IgD-negative memory B cell (primary cell): ENCODE results near the gene CAPZB. TPM values are rescaled to one million over a fixed set of nuclear protein-coding genes. Genes with fewer than 3 reads are reported as not detected.

ENCODE experiments used
- H3K27ac Mint-ChIP-seq, 3 donors: one replicate each; pipeline ENCODE4 v1.8.0; 2020 to 2022; ENCODE audit warnings: mild to moderate bottlenecking in 3 of 3, mixed read lengths in 3 of 3, moderate library complexity in 1 of 3
- H3K27me3 Mint-ChIP-seq: one replicate; pipeline ENCODE4 v1.8.0; 2021; ENCODE audit warnings: mixed read lengths
- H3K36me3 Mint-ChIP-seq: one replicate; pipeline ENCODE4 v1.8.0; 2020; ENCODE audit warnings: mild to moderate bottlenecking, mixed read lengths
- H3K4me1 Mint-ChIP-seq, 3 donors: one replicate each; pipeline ENCODE4 v1.8.0; 2020 to 2022; ENCODE audit warnings: mixed read lengths in 3 of 3, mild to moderate bottlenecking in 1 of 3
- H3K4me3 Mint-ChIP-seq, 4 donors: one replicate each; pipeline ENCODE4 v1.8.0; 2020 to 2022; ENCODE audit warnings: mild to moderate bottlenecking in 4 of 4, mixed read lengths in 4 of 4, moderate library complexity in 3 of 4
- H3K9me3 Mint-ChIP-seq, 3 donors: one replicate each; pipeline ENCODE4 v1.8.0; 2020 to 2021; ENCODE audit warnings: mixed read lengths in 3 of 3, mild to moderate bottlenecking in 1 of 3
- polyA plus RNA-seq: library from polyadenylated mRNA; unstranded; fragments of 300-500 nt; fragmentation: Illumina TruSeq; gene quantifications from one replicate; pipeline ENCODE4 v1.2.3, GENCODE V29; 2021

The CAPZB gene
- polyA plus RNA-seq, 1 donor from 2014 or later: 419 TPM

- no peak overlapping the region for H3K4me3 Mint-ChIP-seq
- H3K4me1 Mint-ChIP-seq: peaks cover 27 to 47% (median 34%) of the 10 kb centered on the region in 3 donors
- no peaks in the 10 kb centered on the region for H3K27me3 Mint-ChIP-seq
- H3K27ac Mint-ChIP-seq: peak overlapping the region in 1 of 3 donors; percentile 39
- H3K9me3 Mint-ChIP-seq: no peaks in the 10 kb centered on the region
- H3K36me3 Mint-ChIP-seq: peaks cover 4% of the 10 kb centered on the region
These were observed 88.0 kb downstream of the CAPZB start for GRCh38 chr1:19397217-19397945.

- Mint-ChIP-seq H3K9me3 (no peaks in the 10 kb centered on the region), H3K36me3 (peaks cover 4% of the 10 kb centered on the region), H3K27ac (no peak overlapping the region), H3K4me1 (peaks cover 35 to 49% (median 40%) of the 10 kb centered on the region in 3 donors), H3K27me3 (no peaks in the 10 kb centered on the region), H3K4me3 (no peak overlapping the region)
These were observed 89.1 kb downstream of the CAPZB start for GRCh38 chr1:19396280-19396679.

GRCh38 chr1:19395678-19396192 is 89.6 kb downstream of the CAPZB start:
- no peaks in the 10 kb centered on the region for H3K9me3 Mint-ChIP-seq
- peak overlapping the region in 1 of 3 donors; percentile 87 for H3K27ac Mint-ChIP-seq
- H3K36me3 Mint-ChIP-seq: peaks cover 4% of the 10 kb centered on the region
- H3K27me3 Mint-ChIP-seq: no peaks in the 10 kb centered on the region
- peaks cover 36 to 50% (median 46%) of the 10 kb centered on the region in 3 donors for H3K4me1 Mint-ChIP-seq
- peak overlapping the region in 1 of 4 donors; percentile 26 for H3K4me3 Mint-ChIP-seq

GRCh38 chr1:19393046-19393445 is 92.3 kb downstream of the CAPZB start:
- Mint-ChIP-seq H3K36me3 (peaks cover 3% of the 10 kb centered on the region), H3K4me3 (peak overlapping the region in 3 of 4 donors; percentile 39 to 92 (median 82))

GRCh38 chr1:19392221-19392620 is 93.1 kb downstream of the CAPZB start:
- Mint-ChIP-seq H3K4me3 (peak overlapping the region; percentile 21 to 92 (median 70)), H3K27me3 (no peaks in the 10 kb centered on the region), H3K9me3 (no peaks in the 10 kb centered on the region), H3K27ac (peak overlapping the region; percentile 82 to 97 (median 91)), H3K4me1 (peaks cover 45 to 54% (median 54%) of the 10 kb centered on the region in 3 donors), H3K36me3 (peaks cover 3% of the 10 kb centered on the region)

More at GRCh38 chr1:19393046-19393445, 92.3 kb downstream of the CAPZB start:
- Mint-ChIP-seq H3K4me1 (peaks cover 45 to 50% (median 49%) of the 10 kb centered on the region in 3 donors), H3K27me3 (no peaks in the 10 kb centered on the region), H3K27ac (peak overlapping the region; percentile 82 to 88 (median 87)), H3K9me3 (no peaks in the 10 kb centered on the region)

GRCh38 chr1:19391596-19391981 is 93.8 kb downstream of the CAPZB start:
- peak overlapping the region; percentile 82 to 97 (median 91) for H3K27ac Mint-ChIP-seq
- peaks cover 43 to 58% (median 54%) of the 10 kb centered on the region in 3 donors for H3K4me1 Mint-ChIP-seq
- no peaks in the 10 kb centered on the region for H3K27me3 Mint-ChIP-seq
- H3K4me3 Mint-ChIP-seq: peak overlapping the region; percentile 80 to 95 (median 87)
- peaks cover 3% of the 10 kb centered on the region for H3K36me3 Mint-ChIP-seq
- no peaks in the 10 kb centered on the region for H3K9me3 Mint-ChIP-seq

- peak overlapping the region; percentile 73 to 97 (median 91) for H3K27ac Mint-ChIP-seq
- H3K4me1 Mint-ChIP-seq: peaks cover 43 to 58% (median 53%) of the 10 kb centered on the region in 3 donors
- no peaks in the 10 kb centered on the region for H3K9me3 Mint-ChIP-seq
- peaks cover 3% of the 10 kb centered on the region for H3K36me3 Mint-ChIP-seq
- peak overlapping the region; percentile 80 to 95 (median 87) for H3K4me3 Mint-ChIP-seq
- no peaks in the 10 kb centered on the region for H3K27me3 Mint-ChIP-seq
These were observed 94.3 kb downstream of the CAPZB start for GRCh38 chr1:19390901-19391595.

GRCh38 chr1:19390166-19390850 is 95.0 kb downstream of the CAPZB start:
- Mint-ChIP-seq H3K27ac (peak overlapping the region; percentile 86 to 97 (median 91)), H3K27me3 (no peaks in the 10 kb centered on the region), H3K9me3 (no peaks in the 10 kb centered on the region), H3K4me1 (peaks cover 39 to 58% (median 46%) of the 10 kb centered on the region in 3 donors), H3K36me3 (peaks cover 3% of the 10 kb centered on the region), H3K4me3 (peak overlapping the region in 3 of 4 donors; percentile 82 to 95 (median 92))

- Mint-ChIP-seq H3K36me3 (no peaks in the 10 kb centered on the region), H3K9me3 (no peaks in the 10 kb centered on the region), H3K4me3 (no peak overlapping the region), H3K4me1 (peaks cover 28 to 52% (median 37%) of the 10 kb centered on the region in 3 donors), H3K27me3 (no peaks in the 10 kb centered on the region), H3K27ac (peak overlapping the region in 2 of 3 donors; percentile 21 to 62)
These were observed 96.4 kb downstream of the CAPZB start for GRCh38 chr1:19388980-19389379.

- no peaks in the 10 kb centered on the region for H3K9me3 Mint-ChIP-seq
- no peaks in the 10 kb centered on the region for H3K36me3 Mint-ChIP-seq
- peak overlapping the region in 1 of 4 donors; percentile 75 for H3K4me3 Mint-ChIP-seq
- peaks cover 16 to 46% (median 29%) of the 10 kb centered on the region in 3 donors for H3K4me1 Mint-ChIP-seq
- H3K27ac Mint-ChIP-seq: peak overlapping the region in 1 of 3 donors; percentile 32
- H3K27me3 Mint-ChIP-seq: no peaks in the 10 kb centered on the region
These were observed 98.3 kb downstream of the CAPZB start for GRCh38 chr1:19387045-19387467.

- H3K36me3 Mint-ChIP-seq: no peaks in the 10 kb centered on the region
- H3K4me3 Mint-ChIP-seq: no peak overlapping the region
- H3K27me3 Mint-ChIP-seq: no peaks in the 10 kb centered on the region
- H3K9me3 Mint-ChIP-seq: no peaks in the 10 kb centered on the region
- peaks cover 10 to 37% (median 24%) of the 10 kb centered on the region in 3 donors for H3K4me1 Mint-ChIP-seq
- no peak overlapping the region for H3K27ac Mint-ChIP-seq
These were observed 99.3 kb downstream of the CAPZB start for GRCh38 chr1:19385869-19386591.

GRCh38 chr1:19385221-19385620 is 100.1 kb downstream of the CAPZB start:
- Mint-ChIP-seq H3K27ac (peak overlapping the region; percentile 13 to 68 (median 22)), H3K36me3 (no peaks in the 10 kb centered on the region), H3K27me3 (no peaks in the 10 kb centered on the region), H3K4me3 (no peak overlapping the region), H3K4me1 (peaks cover 7 to 33% (median 21%) of the 10 kb centered on the region in 3 donors), H3K9me3 (no peaks in the 10 kb centered on the region)

GRCh38 chr1:19384772-19385187 is 100.6 kb downstream of the CAPZB start:
- peaks cover 6 to 31% (median 19%) of the 10 kb centered on the region in 3 donors for H3K4me1 Mint-ChIP-seq
- no peaks in the 10 kb centered on the region for H3K36me3 Mint-ChIP-seq
- no peaks in the 10 kb centered on the region for H3K9me3 Mint-ChIP-seq
- no peak overlapping the region for H3K4me3 Mint-ChIP-seq
- H3K27ac Mint-ChIP-seq: peak overlapping the region in 2 of 3 donors; percentile 22 to 68
- no peaks in the 10 kb centered on the region for H3K27me3 Mint-ChIP-seq

- Mint-ChIP-seq H3K9me3 (no peaks in the 10 kb centered on the region), H3K27me3 (no peaks in the 10 kb centered on the region), H3K36me3 (peaks cover 2% of the 10 kb centered on the region), H3K4me3 (no peak overlapping the region), H3K4me1 (peaks cover 5 to 27% (median 16%) of the 10 kb centered on the region in 3 donors), H3K27ac (no peak overlapping the region)
These were observed 101.2 kb downstream of the CAPZB start for GRCh38 chr1:19384113-19384512.
